Prostate gland (tissue), 2 donors: ENCODE results near the gene WNK3. TPM values are rescaled to one million over a fixed set of nuclear protein-coding genes. Genes with fewer than 3 reads are reported as not detected.

Experiments
- DNase-seq: peaks from one replicate; pipeline ENCODE4 v3.0.0-alpha.2; 2019; ENCODE audit warnings: low spot score
- H3K27ac ChIP-seq, 2 donors: fragments of 200-600 bp; sonication (generic); 2 replicates each; pipeline ENCODE4 v1.5.1; 2017 to 2019
- H3K27me3 ChIP-seq: fragments of 200-600 bp; sonication (generic); replicated peaks from 2 replicates; pipeline ENCODE4 v1.5.1; 2019; ENCODE audit not compliant: insufficient read depth
- H3K36me3 ChIP-seq, 2 donors: fragments of 200-600 bp; sonication (generic); 1 replicate in 1 of 2; 2 replicates in 1 of 2; pipeline versions ENCODE4 v1.5.1 to v1.8.1; 2017 to 2019
- H3K4me1 ChIP-seq: fragments of 200-600 bp; sonication (generic); replicated peaks from 2 replicates; pipeline ENCODE4 v1.5.1; 2019
- H3K4me3 ChIP-seq, 2 donors: fragments of 200-600 bp; sonication (generic); 2 replicates each; pipeline ENCODE4 v1.5.1; 2017 to 2019
- H3K9me3 ChIP-seq: fragments of 200-600 bp; sonication (generic); 2 replicates; pipeline ENCODE4 v1.5.1; 2017
- POLR2A ChIP-seq: fragments of 450-650 bp; IDR thresholded peaks from one replicate; pipeline ENCODE4 v1.6.1; 2016; ENCODE audit warnings: antibody characterized with exemption, mild to moderate bottlenecking
- POLR2AphosphoS5 ChIP-seq: sonication (generic); formaldehyde crosslinking; IDR thresholded peaks from one replicate; pipeline ENCODE4 v1.6.1; 2017; ENCODE audit warnings: antibody characterized with exemption
- WGBS: methylation state at CpG from one replicate; pipeline ENCODE4 v1.1.5; 2018; 5-methylcytosine and 5-hydroxymethylcytosine counted together
- intact Hi-C: fragments of 100-400 bp; cut with DNase I; formaldehyde crosslinking; loops from one replicate; pipeline ENCODE4 v1.14.2; 2022
- total RNA-seq, 2 donors: library from RNA; depleted of rRNA; stranded (reverse); fragments of >200 nt; gene quantifications; one replicate each; pipeline ENCODE4 v1.1.0, GENCODE V29; 2016
- TF ChIP-seq, protein P1 (sequence below), 4 experiments: fragments of 200-600 bp in 2 of 4; fragments of 450-650 bp in 2 of 4; sonication (generic) in 2 of 4; IDR thresholded peaks; 1 replicate in 3 of 4; 2 replicates in 1 of 4; pipeline ENCODE4 v1.5.1; 2016 to 2019; ENCODE audit warnings: antibody characterized with exemption in 4 of 4, mild to moderate bottlenecking in 2 of 4, moderate library complexity in 2 of 4

The WNK3 gene
- total RNA-seq, 2 donors from 2014 or later = 2.4 to 60.3 TPM

DNA sequence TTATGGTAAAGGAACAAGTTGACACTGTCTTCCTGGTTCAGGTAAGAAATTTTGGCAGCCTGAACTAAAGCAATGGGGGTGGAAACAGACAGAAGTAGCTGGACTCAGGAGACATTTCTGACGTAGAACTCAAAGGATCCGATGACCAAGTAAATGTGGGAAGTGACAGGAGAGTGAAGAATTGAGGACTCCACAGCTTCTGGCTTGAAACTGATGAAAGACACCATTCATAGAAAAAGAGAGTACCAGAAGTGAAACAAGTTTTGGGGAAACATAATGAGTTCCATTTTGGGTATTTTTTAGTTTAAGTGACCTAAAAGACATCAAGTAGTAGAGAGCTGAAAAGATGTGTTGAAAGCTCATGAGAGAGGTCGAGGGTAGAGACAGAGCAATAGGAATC lies 180.5 kb downstream of the WNK3 start:
- TF ChIP-seq, protein P1, sequence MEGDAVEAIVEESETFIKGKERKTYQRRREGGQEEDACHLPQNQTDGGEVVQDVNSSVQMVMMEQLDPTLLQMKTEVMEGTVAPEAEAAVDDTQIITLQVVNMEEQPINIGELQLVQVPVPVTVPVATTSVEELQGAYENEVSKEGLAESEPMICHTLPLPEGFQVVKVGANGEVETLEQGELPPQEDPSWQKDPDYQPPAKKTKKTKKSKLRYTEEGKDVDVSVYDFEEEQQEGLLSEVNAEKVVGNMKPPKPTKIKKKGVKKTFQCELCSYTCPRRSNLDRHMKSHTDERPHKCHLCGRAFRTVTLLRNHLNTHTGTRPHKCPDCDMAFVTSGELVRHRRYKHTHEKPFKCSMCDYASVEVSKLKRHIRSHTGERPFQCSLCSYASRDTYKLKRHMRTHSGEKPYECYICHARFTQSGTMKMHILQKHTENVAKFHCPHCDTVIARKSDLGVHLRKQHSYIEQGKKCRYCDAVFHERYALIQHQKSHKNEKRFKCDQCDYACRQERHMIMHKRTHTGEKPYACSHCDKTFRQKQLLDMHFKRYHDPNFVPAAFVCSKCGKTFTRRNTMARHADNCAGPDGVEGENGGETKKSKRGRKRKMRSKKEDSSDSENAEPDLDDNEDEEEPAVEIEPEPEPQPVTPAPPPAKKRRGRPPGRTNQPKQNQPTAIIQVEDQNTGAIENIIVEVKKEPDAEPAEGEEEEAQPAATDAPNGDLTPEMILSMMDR (IDR thresholded peaks at IDR 0.05) = no peak
- TF ChIP-seq POLR2A (no peak), POLR2AphosphoS5 (no peak)
- 87% methylated on average over 3 of the region's 3 CpGs for WGBS

DNA sequence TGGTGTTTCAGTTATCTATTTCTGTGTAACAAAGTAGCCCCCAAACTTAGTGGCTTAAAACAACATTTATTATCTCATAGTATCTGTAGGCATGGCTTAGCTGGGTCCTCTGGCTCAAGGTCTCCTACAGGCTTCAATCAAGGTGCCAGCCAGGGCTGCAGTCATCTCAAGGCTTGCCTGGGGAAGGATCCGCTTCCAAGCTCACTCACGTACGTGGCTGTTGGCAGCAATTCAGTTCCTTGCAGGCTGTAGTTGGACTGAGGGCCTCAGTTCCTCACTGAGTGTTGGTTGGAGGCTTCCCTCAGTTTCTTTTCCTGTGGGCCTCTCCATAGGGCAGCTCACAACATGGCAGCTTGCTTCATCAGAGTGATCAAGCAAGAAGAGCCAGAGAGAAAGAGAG lies 184.1 kb downstream of the WNK3 start:
- H3K4me1 ChIP-seq = no peaks in the 10 kb centered on the region
- H3K27ac ChIP-seq = no peak overlapping the region
- WGBS = no CpG with 5 or more reads among the region's 3 CpGs
- intact Hi-C loops = no loop called here
- H3K9me3 ChIP-seq = no peaks in the 10 kb centered on the region
- H3K36me3 ChIP-seq = no peaks in the 10 kb centered on the region
- no peaks in the 10 kb centered on the region for H3K27me3 ChIP-seq
- TF ChIP-seq POLR2AphosphoS5 (no peak), POLR2A (no peak)
- TF ChIP-seq, protein P1 (IDR thresholded peaks at IDR 0.05) = no peak
- no peak overlapping the region for H3K4me3 ChIP-seq
- DNase-seq = no peak

More for the DNA sequence above, 180.5 kb downstream of the WNK3 start:
- Histone ChIP-seq H3K4me3 (no peak overlapping the region), H3K27me3 (no peaks in the 10 kb centered on the region), H3K36me3 (no peaks in the 10 kb centered on the region), H3K9me3 (no peaks in the 10 kb centered on the region), H3K27ac (no peak overlapping the region), H3K4me1 (no peaks in the 10 kb centered on the region)
- intact Hi-C loops = no loop called here
- no peak for DNase-seq

GRCh38 chrX:54172455-54172854 lies 185.4 kb downstream of the WNK3 start:
- TF ChIP-seq POLR2A (no peak), POLR2AphosphoS5 (no peak)
- TF ChIP-seq, protein P1 (IDR thresholded peaks at IDR 0.05) = no peak
- Histone ChIP-seq H3K4me3 (no peak overlapping the region), H3K27me3 (no peaks in the 10 kb centered on the region), H3K4me1 (no peaks in the 10 kb centered on the region), H3K9me3 (no peaks in the 10 kb centered on the region), H3K27ac (no peak overlapping the region), H3K36me3 (no peaks in the 10 kb centered on the region)
- 97% methylated on average over 3 of the region's 3 CpGs for WGBS
- intact Hi-C loops = no loop called here
- no peak for DNase-seq

- Histone ChIP-seq H3K4me1 (no peaks in the 10 kb centered on the region), H3K27ac (no peak overlapping the region), H3K9me3 (no peaks in the 10 kb centered on the region), H3K36me3 (no peaks in the 10 kb centered on the region), H3K4me3 (no peak overlapping the region), H3K27me3 (no peaks in the 10 kb centered on the region)
- no peak for DNase-seq
- WGBS = 61% methylated on average over 4 of the region's 4 CpGs
- intact Hi-C loops = no loop called here
- no peak for TF ChIP-seq POLR2AphosphoS5
These were observed 186.2 kb downstream of the WNK3 start for GRCh38 chrX:54171527-54172250.

GRCh38 chrX:54171091-54171490 lies 186.8 kb downstream of the WNK3 start:
- intact Hi-C loops = no loop called here
- no peaks in the 10 kb centered on the region for H3K27me3 ChIP-seq

More at GRCh38 chrX:54171091-54171490, 186.8 kb downstream of the WNK3 start:
- Histone ChIP-seq H3K4me3 (no peak overlapping the region), H3K27ac (no peak overlapping the region), H3K36me3 (no peaks in the 10 kb centered on the region), H3K4me1 (no peaks in the 10 kb centered on the region), H3K9me3 (no peaks in the 10 kb centered on the region)
- no peak for TF ChIP-seq POLR2AphosphoS5
- TF ChIP-seq POLR2A = no peak
- TF ChIP-seq, protein P1 (IDR thresholded peaks at IDR 0.05) = no peak
- DNase-seq = no peak
